Osteocyte (in vitro differentiated cells): Measurements from ENCODE around the gene JSRP1. TPM values are rescaled to one million over a fixed set of nuclear protein-coding genes. Genes with fewer than 3 reads are reported as not detected.

Source experiments
- DNase-seq: peaks from one replicate; pipeline ENCODE4 v3.0.0; 2021; ENCODE audit warnings: mixed read lengths; ENCODE audit not compliant: unreplicated experiment; ENCODE audit errors: extremely low spot score
- H3K27ac Mint-ChIP-seq: one replicate; pipeline ENCODE4 v1.8.0; 2021; ENCODE audit warnings: mild to moderate bottlenecking, mixed read lengths; ENCODE audit not compliant: unreplicated experiment
- H3K27me3 Mint-ChIP-seq: one replicate; pipeline ENCODE4 v1.8.0; 2021; ENCODE audit warnings: mixed read lengths; ENCODE audit not compliant: unreplicated experiment
- H3K36me3 Mint-ChIP-seq: one replicate; pipeline ENCODE4 v1.8.0; 2021; ENCODE audit warnings: mixed read lengths; ENCODE audit not compliant: unreplicated experiment
- H3K4me1 Mint-ChIP-seq: one replicate; pipeline ENCODE4 v1.8.0; 2021; ENCODE audit warnings: mixed read lengths; ENCODE audit not compliant: unreplicated experiment
- H3K4me3 Mint-ChIP-seq: one replicate; pipeline ENCODE4 v1.8.0; 2021; ENCODE audit warnings: mild to moderate bottlenecking, moderate library complexity, mixed read lengths; ENCODE audit not compliant: unreplicated experiment
- H3K9me3 Mint-ChIP-seq: one replicate; pipeline ENCODE4 v1.8.0; 2021; ENCODE audit warnings: mixed read lengths; ENCODE audit not compliant: unreplicated experiment
- microRNA-seq: library from miRNA; unstranded; fragments of <30 nt; microRNA quantifications from one replicate; pipeline ENCODE4 v1.1.0, GENCODE V29; 2020; ENCODE audit not compliant: unreplicated experiment
- total RNA-seq: library from RNA; stranded (reverse); gene quantifications from 2 replicates; pipeline ENCODE4 v1.2.1, GENCODE V29; 2021
- TF ChIP-seq, protein P1 (sequence below): fragments of 200-600 bp; sonication (generic); IDR thresholded peaks from 2 replicates; pipeline ENCODE4 v1.5.0; 2021; ENCODE audit warnings: antibody characterized with exemption, mild to moderate bottlenecking, moderate library complexity

Gene JSRP1
- total RNA-seq, 1 donor from 2014 or later = not detected

DNA sequence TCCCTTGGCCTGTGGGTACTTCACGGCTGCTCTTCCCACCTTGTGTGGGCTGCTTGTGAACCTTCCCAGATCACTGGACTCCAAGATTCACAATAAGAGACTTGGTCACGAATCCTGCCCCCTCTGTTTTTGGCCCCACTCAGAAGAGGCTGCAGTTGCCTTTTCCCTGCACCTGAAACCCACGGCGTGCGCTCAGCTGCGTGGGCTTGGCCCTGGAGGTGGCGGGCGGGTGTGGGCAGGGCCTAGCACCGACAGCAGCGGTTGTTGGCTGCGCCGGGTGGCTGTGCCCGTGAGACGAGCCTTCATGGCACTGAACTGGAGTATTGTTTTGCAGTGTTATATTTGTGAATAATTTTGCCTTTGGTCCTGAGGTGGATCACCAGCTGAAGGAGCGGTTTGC, 53.9 kb downstream of the JSRP1 start:
- Mint-ChIP-seq H3K9me3 (no peaks in the 10 kb centered on the region), H3K27me3 (no peaks in the 10 kb centered on the region), H3K4me3 (no peak overlapping the region), H3K27ac (no peak overlapping the region), H3K36me3 (peaks cover 8% of the 10 kb centered on the region), H3K4me1 (peaks cover 12% of the 10 kb centered on the region)
- TF ChIP-seq, protein P1, sequence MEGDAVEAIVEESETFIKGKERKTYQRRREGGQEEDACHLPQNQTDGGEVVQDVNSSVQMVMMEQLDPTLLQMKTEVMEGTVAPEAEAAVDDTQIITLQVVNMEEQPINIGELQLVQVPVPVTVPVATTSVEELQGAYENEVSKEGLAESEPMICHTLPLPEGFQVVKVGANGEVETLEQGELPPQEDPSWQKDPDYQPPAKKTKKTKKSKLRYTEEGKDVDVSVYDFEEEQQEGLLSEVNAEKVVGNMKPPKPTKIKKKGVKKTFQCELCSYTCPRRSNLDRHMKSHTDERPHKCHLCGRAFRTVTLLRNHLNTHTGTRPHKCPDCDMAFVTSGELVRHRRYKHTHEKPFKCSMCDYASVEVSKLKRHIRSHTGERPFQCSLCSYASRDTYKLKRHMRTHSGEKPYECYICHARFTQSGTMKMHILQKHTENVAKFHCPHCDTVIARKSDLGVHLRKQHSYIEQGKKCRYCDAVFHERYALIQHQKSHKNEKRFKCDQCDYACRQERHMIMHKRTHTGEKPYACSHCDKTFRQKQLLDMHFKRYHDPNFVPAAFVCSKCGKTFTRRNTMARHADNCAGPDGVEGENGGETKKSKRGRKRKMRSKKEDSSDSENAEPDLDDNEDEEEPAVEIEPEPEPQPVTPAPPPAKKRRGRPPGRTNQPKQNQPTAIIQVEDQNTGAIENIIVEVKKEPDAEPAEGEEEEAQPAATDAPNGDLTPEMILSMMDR = no peak
- DNase-seq = no peak

Small RNA genes lying within 50 kb of the gene (microRNA-seq; reads per million reads assigned to microRNA genes)
- 3.3 reads per million for gene MIR1227
- not detected for gene MIR4321

Other genes starting within 250 kb of the JSRP1 start
- gene BTBD2, start 240.7 kb downstream of the JSRP1 start, total RNA-seq = 86.0 and 95.9 TPM in 2 replicates
- gene MKNK2, start 205.2 kb downstream of the JSRP1 start, total RNA-seq = 81.3 and 83.3 TPM in 2 replicates
- 50.6 and 54.2 TPM in 2 replicates for gene MOB3A, start 160.1 kb downstream of the JSRP1 start, total RNA-seq
- 3.8 and 4.8 TPM in 2 replicates for gene IZUMO4, start 159.5 kb downstream of the JSRP1 start, total RNA-seq
- gene AP3D1, start 104.9 kb downstream of the JSRP1 start, total RNA-seq = 139 and 152 TPM in 2 replicates
- gene DOT1L, start 92.5 kb downstream of the JSRP1 start, total RNA-seq = 34.1 and 38.1 TPM in 2 replicates
- gene PLEKHJ1, start 20.1 kb downstream of the JSRP1 start, total RNA-seq = 40.7 and 45.7 TPM in 2 replicates
- gene SF3A2, start 19.6 kb downstream of the JSRP1 start, total RNA-seq = 101 and 102 TPM in 2 replicates
- gene AMH, start 7.1 kb downstream of the JSRP1 start, total RNA-seq = 14.3 and 16.4 TPM in 2 replicates
- 0.44 and 0.51 TPM in 2 replicates for gene PEAK3, start 25.8 kb upstream of the JSRP1 start, total RNA-seq
- 0.37 and 0.54 TPM in 2 replicates for gene LINGO3, start 51.7 kb upstream of the JSRP1 start, total RNA-seq
- 77.8 and 81.7 TPM in 2 replicates for gene LSM7, start 72.2 kb upstream of the JSRP1 start, total RNA-seq
- gene SPPL2B, start 72.3 kb upstream of the JSRP1 start, total RNA-seq = 75.9 and 77.0 TPM in 2 replicates
- 0.08 TPM in 1 of 2 replicates, not detected in the other for gene TMPRSS9, start 103.8 kb upstream of the JSRP1 start, total RNA-seq
- gene TIMM13, start 171.2 kb upstream of the JSRP1 start, total RNA-seq = 108 and 109 TPM in 2 replicates
- 40.2 and 40.8 TPM in 2 replicates for gene LMNB2, start 200.5 kb upstream of the JSRP1 start, total RNA-seq
- gene GADD45B, start 219.7 kb upstream of the JSRP1 start, total RNA-seq = 148 and 165 TPM in 2 replicates